K562 (cell line): ENCODE data around the gene DUXB. TPM values are rescaled to one million over a fixed set of nuclear protein-coding genes. Genes with fewer than 3 reads are reported as not detected.

Experiments used
- ATAC-seq: fragments of 200-7000 bp; cut with Tn5 transposase; 3 replicates; pipeline ENCODE4 v1.9.1; 2020; ENCODE audit warnings: moderate library complexity
- BruUV-seq: library from RNA; stranded (reverse); fragments of 400-500 nt; replicated peaks from 2 replicates; lab custom pipeline; 2021; lab: Mats Ljungman, UMichigan
- CTCF ChIA-PET: fragments of 300-600 bp; formaldehyde crosslinking; extraction: SDS; loops from one replicate; lab custom pipeline; 2021; ENCODE audit warnings: low intra/inter-chr PET ratio; lab: Yijun Ruan, JAX
- POLR2A ChIA-PET: fragments of 300-600, 350-650 bp; sonication (Branson Sonifier 250); formaldehyde crosslinking; extraction: SDS; loops from one replicate; lab custom pipeline; 2021; ENCODE audit warnings: antibody characterized with exemption, inconsistent platforms; lab: Yijun Ruan, JAX
- DNase-seq, 4 experiments: peaks; one replicate each; pipeline versions ENCODE4 v3.0.0 to v3.0.0-alpha.2; 2011 to 2018; ENCODE audit warnings: low spot score in 3 of 4, mixed read lengths in 3 of 4; ENCODE audit errors: extremely low read depth in 1 of 4
- FAIRE-seq: peaks from 2 replicates; lab custom pipeline; 2011; peaks lifted over from hg19 to GRCh38; lab: Jason Lieb, UNC
- H2AFZ ChIP-seq: 2 replicates; pipeline ENCODE4 v1.6.0; 2011; ENCODE audit warnings: low read depth, low read length, control low read depth, inconsistent platforms
- H3K27ac ChIP-seq: fragments of 200-600 bp; 3 replicates; pipeline ENCODE4 v1.8.0; 2011; ENCODE audit warnings: low read depth, mild to moderate bottlenecking, control low read depth, inconsistent platforms, low read length, moderate library complexity, mixed read lengths; ENCODE audit errors: extremely low read depth
- H3K27me3 ChIP-seq, 2 experiments: fragments of 300-600 bp in 1 of 2; 2 replicates in 1 of 2; 3 replicates in 1 of 2; pipeline versions ENCODE4 v1.6.0 to v1.8.0; 2011; ENCODE audit warnings: inconsistent platforms in 2 of 2, low read length in 2 of 2, mild to moderate bottlenecking in 1 of 2, mixed read lengths in 1 of 2, moderate library complexity in 1 of 2; ENCODE audit not compliant: control insufficient read depth in 2 of 2, insufficient read depth in 2 of 2
- H3K36me3 ChIP-seq: fragments of 300-600 bp; 3 replicates; pipeline ENCODE4 v1.8.0; 2011; ENCODE audit warnings: mild to moderate bottlenecking, low read length, inconsistent platforms; ENCODE audit not compliant: control insufficient read depth, insufficient read depth
- H3K4me1 ChIP-seq, 2 experiments: fragments of 200-600 bp in 1 of 2; replicated peaks in 1 of 2; 2 replicates in 1 of 2; 3 replicates in 1 of 2; pipeline versions ENCODE4 v1.5.1 to v1.8.0; 2011; ENCODE audit warnings: inconsistent platforms in 2 of 2, low read length in 2 of 2, mild to moderate bottlenecking in 1 of 2, mixed read lengths in 1 of 2, moderate library complexity in 1 of 2; ENCODE audit not compliant: control insufficient read depth in 2 of 2, insufficient read depth in 2 of 2
- H3K4me2 ChIP-seq: 2 replicates; pipeline ENCODE4 v1.6.1; 2011; ENCODE audit warnings: low read length, control low read depth, inconsistent platforms, mixed read lengths; ENCODE audit not compliant: insufficient read depth
- H3K4me3 ChIP-seq: fragments of 200-600 bp; sonication (generic), shearing (Covaris generic); 2 replicates; pipeline ENCODE4 v1.5.1; 2016; ENCODE audit warnings: control low read depth, inconsistent platforms
- H3K79me2 ChIP-seq: fragments of 200-600 bp; 3 replicates; pipeline ENCODE4 v1.8.0; 2011; ENCODE audit warnings: low read length, inconsistent platforms; ENCODE audit not compliant: control insufficient read depth, insufficient read depth
- H3K9ac ChIP-seq, 2 experiments: 2 replicates each; pipeline versions ENCODE4 v1.6.0 to v1.6.1; 2011; ENCODE audit warnings: low read depth in 2 of 2, low read length in 2 of 2, control low read depth in 1 of 2, inconsistent platforms in 1 of 2, mild to moderate bottlenecking in 1 of 2, mixed read lengths in 1 of 2; ENCODE audit not compliant: insufficient read depth in 1 of 2
- H3K9me1 ChIP-seq: one replicate; pipeline ENCODE4 v1.6.0; 2011; ENCODE audit warnings: inconsistent platforms, mild to moderate bottlenecking, low read length, moderate library complexity; ENCODE audit not compliant: control insufficient read depth, insufficient read depth
- H3K9me3 ChIP-seq: replicated peaks from 2 replicates; pipeline ENCODE4 v1.5.1; 2011; ENCODE audit warnings: low read depth, low read length, inconsistent platforms; ENCODE audit not compliant: control insufficient read depth, insufficient read depth
- H4K20me1 ChIP-seq: replicated peaks from 2 replicates; pipeline ENCODE4 v1.6.1; 2011; ENCODE audit warnings: low read length, inconsistent platforms, mixed read lengths; ENCODE audit not compliant: control insufficient read depth, insufficient read depth
- AFF4 ChIP-seq: sonication (generic); formaldehyde crosslinking; IDR thresholded peaks from 2 replicates; pipeline ENCODE4 v1.8.0; 2023; ENCODE audit warnings: mild to moderate bottlenecking, missing genetic modification reagents
- ARHGAP35 ChIP-seq: fragments of 450-650 bp; IDR thresholded peaks from 2 replicates; pipeline ENCODE4 v1.6.1; 2018; ENCODE audit not compliant: partially characterized antibody
- BRD9 ChIP-seq: fragments of 450-650 bp; IDR thresholded peaks from 2 replicates; pipeline ENCODE4 v1.6.1; 2018; ENCODE audit warnings: low read depth; ENCODE audit not compliant: partially characterized antibody
- HDAC3 ChIP-seq: fragments of 450-650 bp; IDR thresholded peaks from 2 replicates; pipeline ENCODE4 v1.6.1; 2018; ENCODE audit warnings: borderline replicate concordance, mild to moderate bottlenecking, moderate library complexity; ENCODE audit not compliant: partially characterized antibody
- POLR2H ChIP-seq: IDR thresholded peaks from 2 replicates; pipeline ENCODE4 v1.6.1; 2016; ENCODE audit warnings: missing genetic modification characterization, low read depth, mild to moderate bottlenecking, control low read depth, missing compliant biosample characterization, moderate library complexity
- WGBS: fragments of 100-300 bp; shearing (Covaris generic); methylation state at CpG from one replicate; pipeline ENCODE4 v1.1.6; 2016; ENCODE audit warnings: low coverage, mixed read lengths; ENCODE audit not compliant: insufficient coverage; ENCODE audit errors: missing lambda C conversion rate; 5-methylcytosine and 5-hydroxymethylcytosine counted together
- in situ Hi-C: fragments of 300-500 bp; cut with MboI; formaldehyde crosslinking; loops from 4 replicates; pipeline ENCODE4 v1.15.0; 2018; ENCODE audit warnings: inconsistent platforms, mixed read lengths
- intact Hi-C: fragments of 100-400 bp; cut with micrococcal nuclease; formaldehyde crosslinking; loops from 2 replicates; pipeline ENCODE4 v1.14.2; 2022
- polyA plus RNA-seq, 8 experiments: library from polyadenylated mRNA; depleted of rRNA in 4 of 8; stranded (reverse) in 5 of 8; unstranded in 3 of 8; fragments of >200 nt; fragmentation: Nextera tagmentation in 2 of 8; fragmentation: Illumina TruSeq in 1 of 8; extraction: Ambion mirVana in 2 of 8; extraction: Trizol in 1 of 8; gene quantifications; 2 replicates each; pipeline versions ENCODE4 v1.2.1 to v1.2.3, GENCODE V29; 2011 to 2014; ENCODE audit warnings: inconsistent platforms in 1 of 8, missing spikeins in 1 of 8
- total RNA-seq, 7 experiments: library from RNA; depleted of rRNA in 6 of 7; stranded (reverse); fragments of >200 nt in 6 of 7; fragmentation: Illumina TruSeq in 2 of 7; extraction: Trizol in 2 of 7; gene quantifications; 2 replicates each; pipeline versions ENCODE4 v1.2.1 to v1.2.3, GENCODE V29; 2011 to 2021; ENCODE audit warnings: low replicate concordance in 1 of 7
- TF ChIP-seq, protein P1 (sequence below): sonication (generic); formaldehyde crosslinking; IDR thresholded peaks from 2 replicates; pipeline ENCODE4 v1.9.0; 2022; ENCODE audit warnings: mild to moderate bottlenecking, missing genetic modification reagents
- TF ChIP-seq, protein P2 (sequence below): fragments of 450-650 bp; IDR thresholded peaks from 2 replicates; pipeline ENCODE4 v1.6.1; 2016; ENCODE audit warnings: missing biosample characterization, missing genetic modification characterization

Gene DUXB
- total and polyA plus RNA-seq, 9 of the 15 experiments (the other 6 are each of a cell fraction or from before 2014, with no cell fraction given): not detected

DNA sequence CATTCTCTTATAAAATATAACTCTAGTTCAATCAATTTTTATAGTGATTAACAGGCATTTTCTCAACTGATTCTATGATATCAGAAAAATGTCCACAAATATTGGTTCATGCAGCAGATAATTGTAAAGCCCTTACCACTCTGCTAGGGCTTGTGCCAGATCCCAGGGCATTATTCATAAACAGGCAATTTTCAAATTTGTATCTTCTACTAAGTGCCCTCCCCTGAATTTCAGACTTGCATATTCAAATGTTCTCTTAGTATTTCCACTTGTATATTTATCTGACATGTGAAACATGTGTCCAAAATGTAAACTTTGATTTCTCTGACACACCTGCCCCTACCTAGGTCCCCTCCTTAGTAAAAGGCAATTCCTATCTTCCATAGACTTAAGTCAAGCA lies 33.8 kb downstream of the DUXB start (continued):
- TF ChIP-seq, protein P1, sequence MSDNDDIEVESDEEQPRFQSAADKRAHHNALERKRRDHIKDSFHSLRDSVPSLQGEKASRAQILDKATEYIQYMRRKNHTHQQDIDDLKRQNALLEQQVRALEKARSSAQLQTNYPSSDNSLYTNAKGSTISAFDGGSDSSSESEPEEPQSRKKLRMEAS (CRISPR knock-in tag): no peak
- TF ChIP-seq, all 486 proteins: peak for 0

- POLR2A ChIA-PET: interaction anchor here (1.2 to 2.2 kb wide), 2 partner anchors 9 to 15 kb away, joined by 4 to 5 read pairs; partner anchors contain the start of gene CPHXL2
- 37% methylated on average over 4 of the region's 4 CpGs for WGBS
- TF ChIP-seq BRD9 (no peak), AFF4 (CRISPR knock-in tag) (no peak), POLR2H (tag) (no peak), HDAC3 (no peak), ARHGAP35 (no peak)
- TF ChIP-seq, protein P2, sequence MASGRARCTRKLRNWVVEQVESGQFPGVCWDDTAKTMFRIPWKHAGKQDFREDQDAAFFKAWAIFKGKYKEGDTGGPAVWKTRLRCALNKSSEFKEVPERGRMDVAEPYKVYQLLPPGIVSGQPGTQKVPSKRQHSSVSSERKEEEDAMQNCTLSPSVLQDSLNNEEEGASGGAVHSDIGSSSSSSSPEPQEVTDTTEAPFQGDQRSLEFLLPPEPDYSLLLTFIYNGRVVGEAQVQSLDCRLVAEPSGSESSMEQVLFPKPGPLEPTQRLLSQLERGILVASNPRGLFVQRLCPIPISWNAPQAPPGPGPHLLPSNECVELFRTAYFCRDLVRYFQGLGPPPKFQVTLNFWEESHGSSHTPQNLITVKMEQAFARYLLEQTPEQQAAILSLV: no peak
Measured at GRCh38 chr16:75660726-75661302, 40.4 kb downstream of the DUXB start.

More at GRCh38 chr16:75660726-75661302, 40.4 kb downstream of the DUXB start:
- Histone ChIP-seq H2AFZ (no peak overlapping the region), H3K9ac (no peak overlapping the region), H3K9me3 (no peaks in the 10 kb centered on the region), H3K79me2 (no peaks in the 10 kb centered on the region), H3K4me3 (no peak overlapping the region), H3K27ac (no peak overlapping the region), H3K27me3 (no peaks in the 10 kb centered on the region), H3K9me1 (no peaks in the 10 kb centered on the region), H3K4me1 (no peaks in the 10 kb centered on the region), H4K20me1 (no peaks in the 10 kb centered on the region), H3K4me2 (no peak overlapping the region), H3K36me3 (peaks cover 26% of the 10 kb centered on the region)
- FAIRE-seq (peak; percentile 15), DNase-seq (no peak), ATAC-seq (peak; percentile 19; the same call in 1 of the 3 replicates)
- in situ Hi-C loops: no loop called here
- intact Hi-C loops: no loop called here
- BruUV-seq: no TSS peak
- CTCF ChIA-PET: no interaction called here
